HG02759 (cell line): ENCODE results near the gene FRMD4A.

Experiments
- ATAC-seq: cut with Tn5 transposase; IDR thresholded peaks from one replicate; pipeline ENCODE4 v1.9.1; 2021; ENCODE audit warnings: mild to moderate bottlenecking, moderate library complexity; ENCODE audit not compliant: unreplicated experiment

The FRMD4A gene

DNA sequence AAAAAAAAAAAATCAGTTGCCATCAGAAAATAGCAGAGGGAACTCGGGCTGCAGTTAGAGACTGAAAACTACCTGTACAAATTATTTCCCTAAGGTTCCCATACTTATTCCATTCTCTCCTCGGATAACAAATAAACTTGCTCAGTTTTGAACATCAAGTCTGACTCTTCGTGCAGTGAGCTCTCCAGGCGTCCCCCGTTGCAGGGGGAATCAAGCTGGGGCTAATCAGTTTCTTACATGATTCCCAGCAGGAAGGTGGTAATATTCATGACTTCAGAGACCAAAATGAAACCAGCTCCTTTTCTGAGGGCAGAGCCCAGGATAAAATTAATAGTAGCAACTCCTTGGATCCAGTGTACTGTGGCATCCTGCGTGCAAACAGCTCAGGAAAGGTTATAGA is 135.3 kb downstream of the FRMD4A start:
- ATAC-seq: no peak

DNA sequence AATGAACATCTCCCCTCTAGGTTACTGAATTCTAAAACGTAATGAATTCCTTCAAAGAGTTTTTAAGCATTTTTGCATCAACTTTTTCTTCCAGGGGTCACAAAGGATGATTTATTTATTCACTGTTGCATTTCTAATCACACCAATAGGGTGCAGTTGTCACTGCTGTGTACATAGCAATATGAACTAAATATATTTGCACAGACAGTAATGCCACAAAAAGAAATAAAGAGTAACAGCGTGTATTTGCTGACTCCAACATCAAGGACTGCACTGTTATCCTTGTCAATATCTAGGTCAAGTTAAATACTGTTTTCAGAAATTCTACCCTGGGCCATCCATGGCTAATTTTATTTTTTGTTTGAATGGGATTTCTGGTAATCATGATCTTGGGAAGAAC is 138.0 kb downstream of the FRMD4A start:
- ATAC-seq: no peak

DNA sequence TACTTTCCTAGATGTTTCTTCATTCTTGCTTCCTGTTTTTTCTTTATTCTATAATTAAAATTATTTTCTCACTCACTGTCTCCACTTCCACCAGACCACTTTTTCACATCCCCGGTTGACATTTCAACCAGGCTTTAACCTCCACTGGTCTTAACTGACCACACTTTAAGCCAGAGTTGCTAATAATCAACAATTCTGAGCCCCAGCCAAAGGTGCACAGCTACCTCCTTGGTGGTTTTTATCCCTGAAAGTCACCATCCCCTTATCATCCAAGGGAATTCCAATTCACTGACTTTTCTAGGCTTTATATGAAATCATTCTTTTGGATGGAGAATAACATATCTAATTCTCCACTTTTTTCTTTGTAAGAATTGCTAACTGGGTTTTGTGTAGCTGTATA is 138.9 kb downstream of the FRMD4A start:
- ATAC-seq: no peak

DNA sequence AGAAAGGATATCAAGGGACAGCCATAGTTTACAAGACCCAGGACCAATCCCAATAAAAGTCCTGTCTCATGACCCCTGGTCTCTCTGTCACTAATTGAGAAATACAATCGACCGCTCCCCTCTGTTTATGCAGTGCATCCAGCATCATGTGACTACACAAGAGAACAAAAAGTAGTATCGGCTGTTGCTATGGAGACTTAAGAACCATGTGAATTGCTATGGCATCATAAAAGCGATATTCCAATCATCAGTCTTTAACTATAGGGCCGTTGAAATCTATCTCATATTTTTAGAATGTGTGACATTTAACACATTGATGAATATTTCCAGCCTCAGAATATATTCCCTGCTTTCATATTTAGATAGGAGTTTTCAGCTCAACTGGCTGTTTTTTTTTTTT is 139.3 kb downstream of the FRMD4A start:
- no peak for ATAC-seq

DNA sequence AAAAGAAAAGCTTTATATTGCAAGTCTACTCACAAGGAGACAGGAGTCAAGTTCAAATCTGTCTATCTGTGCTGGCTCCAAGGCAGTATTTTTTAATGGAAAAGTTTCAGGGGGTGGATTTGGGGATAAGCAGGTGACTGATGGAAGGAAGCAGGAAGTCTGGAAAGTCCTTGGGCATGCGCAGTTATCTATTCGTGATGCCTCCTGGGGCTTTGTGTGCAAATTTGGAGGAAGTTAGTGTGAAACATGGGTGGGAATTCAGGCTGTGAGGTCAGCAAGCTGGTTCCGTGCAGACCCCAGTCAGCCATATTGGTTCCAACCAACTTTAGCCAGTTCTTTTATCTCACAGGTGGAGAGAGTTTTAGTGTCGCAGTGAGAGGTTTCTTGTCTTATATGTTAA is 140.0 kb downstream of the FRMD4A start:
- no peak for ATAC-seq

DNA sequence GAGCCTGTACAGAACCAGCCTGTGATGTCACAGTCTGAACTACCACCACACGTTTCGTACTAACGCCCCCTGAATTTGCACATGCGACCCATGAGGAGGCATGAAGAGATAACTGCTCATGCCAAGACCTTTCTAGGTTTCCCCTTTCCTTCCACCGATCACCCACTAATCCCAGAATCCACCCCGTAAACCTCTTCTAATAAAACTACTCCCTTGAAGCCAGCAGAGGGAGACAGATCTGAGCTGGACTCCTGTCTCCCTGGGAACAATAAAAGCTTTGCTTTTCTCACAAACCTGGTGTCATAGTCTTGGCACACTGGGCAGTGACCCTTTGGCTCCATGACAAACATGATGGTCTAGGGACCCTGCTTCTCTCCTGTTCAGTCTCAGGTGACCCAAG is 144.5 kb downstream of the FRMD4A start:
- ATAC-seq: no peak

DNA sequence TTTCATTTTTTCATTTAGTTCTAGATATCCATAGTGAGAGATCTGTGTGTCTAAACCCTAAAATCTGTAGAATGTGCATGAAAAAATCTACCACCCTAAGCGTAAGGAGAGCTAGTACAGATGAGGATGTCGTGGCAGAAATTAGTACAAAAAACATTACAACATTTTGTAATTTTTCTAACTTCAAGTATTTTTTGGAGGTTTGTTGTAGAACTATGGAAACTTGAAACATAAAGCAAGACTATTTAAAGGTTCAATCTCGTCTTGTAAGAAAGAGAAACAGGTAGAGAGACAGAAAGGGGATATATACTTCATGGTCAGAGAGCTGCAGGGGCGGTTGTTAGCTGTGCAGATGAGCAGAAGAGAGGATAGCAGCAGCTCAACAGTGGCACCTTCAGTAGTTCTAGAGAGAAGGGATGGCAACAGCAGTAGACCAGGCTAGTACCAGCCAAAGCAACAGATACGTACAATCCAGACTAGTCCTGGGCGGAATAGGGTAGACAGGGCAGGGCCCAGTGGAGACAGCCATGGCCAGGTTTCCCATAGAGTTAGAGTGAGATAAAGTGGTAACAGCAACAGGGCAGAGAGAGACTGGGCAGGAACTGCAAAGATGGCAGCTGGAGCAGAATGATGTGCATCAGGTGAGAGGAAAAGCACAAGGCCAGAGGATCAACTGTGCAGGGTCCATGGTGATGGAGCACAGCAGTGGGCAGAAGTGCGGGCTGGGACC is 145.2 kb downstream of the FRMD4A start:
- ATAC-seq: peak; percentile 86

DNA sequence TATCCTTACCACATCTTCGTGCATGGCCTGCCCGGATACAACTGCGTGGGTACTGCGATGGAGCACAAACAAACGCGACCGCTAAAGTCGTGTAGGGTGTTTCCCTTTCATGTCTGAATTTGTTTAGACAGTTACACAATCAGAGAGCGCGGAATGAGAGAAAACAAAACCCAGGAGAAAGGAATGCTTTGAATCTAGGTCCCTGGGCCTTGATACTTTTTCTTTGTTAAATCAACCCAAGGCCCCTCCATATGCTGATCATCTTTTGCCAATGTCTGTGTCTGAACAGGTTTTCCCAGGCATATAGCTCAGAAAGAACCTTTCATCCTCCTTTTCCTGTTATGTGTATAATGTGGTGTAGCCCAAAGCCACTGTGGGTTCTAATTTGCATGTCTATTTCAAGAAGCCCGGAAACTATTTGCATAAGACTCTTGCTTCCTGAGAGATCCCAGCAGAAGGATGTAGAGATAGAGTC is 145.8 kb downstream of the FRMD4A start:
- ATAC-seq: peak; percentile 60

DNA sequence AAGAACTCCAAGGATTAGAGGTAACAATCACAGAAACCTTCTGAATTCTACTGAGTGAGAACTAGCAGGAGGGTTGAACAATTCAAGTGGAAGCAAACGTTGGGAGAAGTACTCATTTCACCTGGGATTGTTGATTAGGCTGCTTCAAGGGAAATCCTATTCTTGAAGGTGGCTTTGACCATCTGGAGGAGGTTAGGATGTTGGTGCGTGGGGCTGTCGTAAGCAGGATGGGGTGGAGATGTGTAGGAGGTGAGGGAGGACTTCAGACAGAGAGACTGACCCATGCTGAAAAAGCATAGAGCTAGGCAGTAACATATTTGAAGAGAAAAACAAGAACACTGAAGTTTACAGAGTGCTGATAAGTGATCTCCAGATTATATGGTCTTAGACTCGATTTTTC is 147.9 kb downstream of the FRMD4A start:
- no peak for ATAC-seq

DNA sequence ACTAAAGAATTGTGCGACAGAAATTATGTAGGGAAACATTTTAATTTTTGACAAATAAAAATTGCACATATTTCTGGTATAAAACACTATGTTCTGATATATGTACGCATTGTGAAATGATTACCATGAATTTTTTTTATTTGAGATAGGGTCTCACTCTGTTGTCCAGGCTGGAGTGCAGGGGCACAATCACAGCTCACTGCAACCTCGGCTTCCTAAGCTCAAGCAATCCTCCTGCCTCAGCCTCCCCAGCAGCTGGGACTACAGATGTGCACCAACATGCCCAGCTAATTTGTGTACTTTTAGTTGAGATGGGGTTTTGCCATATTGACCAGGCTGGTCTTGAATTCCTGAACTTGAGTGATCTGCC is 149.2 kb downstream of the FRMD4A start:
- ATAC-seq: no peak

DNA sequence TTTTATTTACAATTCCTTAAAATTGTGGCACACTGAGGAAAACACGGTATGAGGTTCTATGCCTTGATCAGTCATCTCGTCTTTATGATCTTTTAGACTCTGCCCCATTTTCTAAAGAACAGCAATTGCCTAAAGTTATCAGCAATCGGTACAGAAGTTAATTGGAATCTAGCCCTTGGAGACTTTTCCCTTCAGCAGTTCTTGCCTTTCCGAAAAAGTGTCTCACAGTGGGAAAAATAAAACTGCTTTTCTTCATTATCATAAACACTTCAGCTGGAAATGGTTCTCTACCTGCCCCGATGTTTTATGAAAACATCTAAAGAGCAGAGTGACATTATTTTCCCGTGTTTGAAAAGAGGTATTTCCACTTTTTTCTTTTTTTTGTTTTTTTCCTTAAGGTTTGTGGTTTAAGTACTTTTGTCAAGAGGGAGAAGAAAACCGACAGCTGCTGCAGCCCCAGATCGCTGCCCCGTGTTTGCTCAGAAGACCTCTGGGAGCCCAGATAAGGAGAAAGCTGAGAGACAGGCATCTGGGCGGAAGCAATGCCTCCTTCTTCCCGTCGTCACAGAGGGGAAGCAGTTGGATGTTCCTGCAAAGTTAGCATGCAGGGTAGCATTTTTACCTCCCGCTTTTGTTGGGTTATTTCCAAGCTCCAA is 149.7 kb downstream of the FRMD4A start:
- ATAC-seq: no peak

DNA sequence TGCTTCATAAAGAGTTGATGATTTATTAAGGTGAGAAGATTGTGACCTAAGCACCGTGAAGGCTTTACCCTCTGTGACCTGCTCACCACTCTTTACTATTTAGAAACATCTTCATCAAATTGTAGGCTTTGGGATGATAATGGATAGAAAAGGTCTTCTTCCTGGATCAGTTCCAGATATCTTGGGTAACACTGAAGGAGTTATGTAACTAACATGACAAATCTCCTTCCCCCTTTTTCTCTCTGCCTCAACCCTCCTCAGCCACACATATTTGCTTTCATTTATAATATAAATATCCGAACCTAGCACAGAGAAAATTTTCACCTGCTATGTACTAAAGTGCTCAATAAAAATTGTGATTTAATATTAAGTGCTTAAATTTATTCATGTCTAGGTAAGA is 151.5 kb downstream of the FRMD4A start:
- no peak for ATAC-seq

DNA sequence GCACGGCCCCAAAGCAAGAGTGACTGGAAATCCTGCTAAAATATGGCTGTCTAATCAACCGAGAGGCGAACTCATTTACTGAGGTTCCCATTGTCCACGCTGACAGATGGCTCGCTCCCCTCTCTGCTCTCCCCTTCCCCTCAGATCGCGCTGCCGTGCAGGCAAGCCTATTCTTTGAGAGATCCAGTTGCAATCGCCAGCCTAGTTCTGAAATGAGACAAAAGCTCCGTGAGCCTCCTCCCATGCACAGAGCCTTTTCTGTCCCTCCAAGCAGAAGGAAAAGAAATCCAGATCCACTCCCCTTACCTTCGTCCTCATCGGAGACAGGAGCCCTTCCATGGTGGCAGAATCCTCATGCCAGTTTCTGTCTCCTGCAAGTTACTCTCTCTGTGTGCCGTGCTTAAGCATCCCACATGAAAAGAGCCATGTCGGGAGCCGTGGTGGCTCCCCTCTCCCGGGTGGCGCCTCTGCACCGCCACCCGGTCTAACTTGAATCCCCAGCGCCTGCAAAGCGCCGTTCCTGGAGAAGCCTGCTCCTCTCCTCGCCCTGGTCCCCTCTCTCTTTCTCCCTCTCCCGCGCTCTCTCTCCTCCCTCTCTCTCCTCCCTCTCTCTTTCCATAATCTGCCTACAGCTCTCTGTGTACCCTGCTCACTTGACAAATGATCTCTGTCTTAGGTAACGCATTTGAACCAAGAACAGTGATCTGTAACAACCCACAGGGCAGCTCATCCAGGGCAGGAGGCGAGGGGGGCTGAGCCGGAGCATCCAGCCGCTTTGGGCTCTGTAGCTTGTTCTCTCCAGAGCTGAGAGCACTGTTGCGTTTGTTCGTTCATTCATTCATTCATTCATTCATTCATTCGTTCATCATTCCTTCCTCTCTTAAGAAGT is 156.8 kb downstream of the FRMD4A start:
- no peak for ATAC-seq

DNA sequence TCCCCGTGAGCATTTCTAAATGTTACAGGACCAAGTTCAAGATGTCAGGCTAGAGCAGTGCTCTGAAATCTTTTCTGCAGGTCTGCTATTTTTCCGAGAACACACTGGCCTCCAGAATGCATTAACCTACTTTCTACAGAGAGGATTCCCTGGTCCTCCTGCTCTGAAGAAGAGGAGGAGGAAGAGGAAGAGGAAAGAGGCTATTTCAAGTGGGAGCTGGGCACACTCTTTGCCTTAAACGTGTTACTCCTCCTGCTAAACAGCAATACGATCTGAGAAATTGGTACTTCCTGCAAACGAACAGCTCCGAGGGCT is 157.4 kb downstream of the FRMD4A start:
- ATAC-seq: no peak

DNA sequence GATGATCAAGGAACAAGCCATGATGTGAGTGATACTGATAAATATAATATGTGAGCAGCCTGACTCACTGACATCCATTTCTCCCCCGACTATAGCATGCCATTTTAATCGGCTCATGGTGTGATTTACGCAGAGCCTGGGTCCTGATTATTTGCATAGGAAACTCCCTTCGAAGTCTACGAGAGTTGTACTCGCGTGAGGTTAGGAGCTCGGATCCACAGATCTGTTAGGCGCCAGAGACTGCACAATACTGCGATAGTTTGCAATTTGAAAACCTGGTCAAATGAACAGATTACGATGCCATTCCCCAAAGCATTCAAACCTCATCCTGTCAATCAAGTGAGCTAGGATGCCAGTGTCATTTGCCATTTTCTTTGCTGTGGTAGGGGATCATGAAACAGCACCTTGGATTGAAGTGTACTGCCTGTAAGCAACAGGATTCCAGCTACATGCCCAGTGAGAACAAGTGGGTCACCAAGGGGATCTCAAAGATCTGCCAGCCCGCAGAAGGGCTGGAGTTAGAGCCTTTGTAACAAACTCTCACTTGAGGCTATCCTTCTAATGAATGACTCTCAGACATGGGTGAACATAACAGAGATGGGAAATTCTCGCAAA is 158.3 kb downstream of the FRMD4A start:
- no peak for ATAC-seq

DNA sequence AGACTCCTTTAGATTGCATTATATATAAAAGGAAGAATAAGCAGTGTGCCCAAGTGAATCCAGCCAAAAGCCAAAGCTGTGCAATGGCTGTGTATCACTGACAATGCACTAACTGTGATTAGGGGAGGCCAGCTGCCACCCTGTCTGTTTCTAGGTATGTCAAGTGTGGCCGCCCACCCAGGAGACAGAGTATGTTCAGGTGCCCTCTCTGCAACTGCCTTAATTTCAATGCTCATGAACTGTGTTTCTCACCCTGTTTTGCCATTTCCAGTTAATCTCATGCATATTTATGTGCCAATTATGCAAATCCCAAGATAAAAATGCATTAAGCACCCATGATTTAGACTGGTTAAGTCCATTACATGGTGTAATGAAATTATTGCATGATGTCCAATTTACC is 159.4 kb downstream of the FRMD4A start:
- no peak for ATAC-seq

DNA sequence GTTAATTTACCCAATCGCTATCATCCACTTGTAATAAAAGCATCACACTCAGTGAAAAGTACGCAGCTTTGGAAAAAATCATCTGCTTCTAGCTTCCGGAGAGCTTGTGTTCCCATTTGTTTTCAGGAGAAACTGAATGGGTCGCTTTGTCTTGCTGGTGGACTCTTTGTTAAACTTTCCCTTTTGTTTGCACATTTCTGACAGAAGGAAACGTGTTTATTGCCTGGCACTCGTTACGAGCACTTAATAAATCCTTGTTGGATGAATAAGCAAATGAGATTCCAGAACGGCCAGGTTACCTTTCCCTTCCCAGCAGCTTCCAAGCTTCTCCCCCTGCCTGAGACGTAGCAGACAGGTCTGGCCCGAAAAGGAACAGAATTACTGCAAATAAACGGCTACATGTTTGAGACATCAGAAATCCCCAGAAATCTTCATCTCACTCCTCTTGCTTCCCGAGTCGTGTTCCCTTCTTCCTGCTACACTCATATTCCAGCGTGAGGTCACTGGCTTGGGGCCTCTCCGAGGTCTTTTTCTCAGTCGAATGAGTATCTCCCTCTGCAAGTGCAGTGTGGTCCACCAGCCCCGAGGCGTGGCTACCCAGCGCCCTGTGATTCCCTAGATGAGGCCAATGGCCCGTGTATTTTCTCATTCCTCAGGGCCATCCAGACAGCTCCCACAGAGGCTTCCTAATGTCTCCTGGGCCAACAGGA is 167.2 kb downstream of the FRMD4A start:
- no peak for ATAC-seq

DNA sequence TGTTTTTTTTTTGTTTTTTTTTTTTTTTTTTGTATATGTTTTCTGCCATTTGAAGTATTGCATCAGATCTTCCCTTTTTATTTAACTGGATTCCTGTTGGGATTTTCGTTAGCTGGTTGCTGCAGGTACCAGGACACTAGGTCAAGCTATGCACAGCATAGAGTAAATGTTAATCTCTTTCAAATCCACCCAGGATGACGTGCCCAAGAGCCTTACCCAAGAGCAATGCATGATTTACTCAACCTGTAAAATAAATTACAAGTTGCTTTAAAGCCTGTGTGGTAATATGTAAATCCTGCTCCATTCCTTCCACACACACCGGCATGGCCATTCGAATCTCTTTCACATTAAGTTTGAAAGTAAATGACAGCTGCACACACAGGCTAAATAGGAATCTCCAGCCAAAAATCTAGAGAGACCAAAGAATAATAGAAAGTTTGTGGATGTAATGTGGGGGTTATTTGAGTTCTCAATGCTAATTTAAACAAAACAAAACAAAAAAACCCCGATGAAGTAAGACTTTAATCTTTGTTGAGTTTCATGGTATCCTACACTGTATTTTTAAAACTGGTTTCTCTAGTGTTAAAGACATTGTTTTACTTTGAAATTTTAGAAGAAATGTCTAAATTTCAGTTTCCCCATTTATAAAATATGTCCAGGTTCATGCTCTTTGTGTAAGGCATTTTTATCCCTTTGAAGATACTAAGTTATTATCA is 167.9 kb downstream of the FRMD4A start:
- ATAC-seq: no peak

DNA sequence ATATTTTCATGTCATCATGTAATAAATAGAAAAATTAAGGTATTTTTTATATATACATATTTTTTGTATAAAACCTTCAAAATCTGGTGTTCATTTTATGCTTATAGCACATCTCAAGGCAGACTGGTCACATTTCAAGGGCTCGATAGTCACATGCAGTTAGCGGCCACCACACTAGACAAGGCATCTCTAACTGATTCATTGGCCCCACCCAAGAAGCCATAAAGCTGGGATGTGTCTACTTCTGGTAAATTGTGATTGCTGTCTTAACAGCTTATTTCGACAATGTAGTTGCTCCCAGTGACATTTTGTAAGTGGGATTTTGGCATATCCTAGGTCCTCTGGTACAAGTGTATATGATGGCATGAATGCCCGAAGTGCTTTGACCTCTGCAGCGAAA is 168.7 kb downstream of the FRMD4A start:
- no peak for ATAC-seq

DNA sequence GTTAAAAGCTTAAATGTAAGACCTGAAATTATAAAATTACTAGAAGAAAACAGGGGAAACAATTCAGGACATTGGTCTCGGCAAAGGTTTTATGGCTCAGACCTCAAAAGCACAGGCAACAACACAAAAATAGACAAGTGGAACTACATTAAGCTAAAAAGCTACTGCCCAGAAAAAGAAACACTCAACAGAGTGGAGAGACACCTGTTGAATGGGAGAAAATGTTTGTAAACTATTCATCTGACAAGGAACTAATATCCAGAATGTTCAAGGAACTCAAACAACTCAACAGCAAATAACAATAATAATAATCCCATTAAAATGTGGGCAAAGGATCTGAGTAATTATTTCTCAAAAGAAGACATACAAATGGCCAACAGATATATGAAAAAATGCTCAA is 170.4 kb downstream of the FRMD4A start:
- ATAC-seq: no peak
